Pancreas (tissue), 10 donors: Measurements from ENCODE around the gene PDE6G. TPM values are rescaled to one million over a fixed set of nuclear protein-coding genes. Genes with fewer than 3 reads are reported as not detected.

ENCODE experiments used
- ATAC-seq, 4 donors: fragments of 200-7000 bp; cut with Tn5 transposase; one replicate each; pipeline versions ENCODE4 v1.8.0 to v1.9.1; 2020; ENCODE audit warnings: mild to moderate bottlenecking in 4 of 4, moderate library complexity in 4 of 4
- DNase-seq, 6 donors: peaks; one replicate each; pipeline ENCODE4 v3.0.0-alpha.2; 2020
- FAIRE-seq: peaks from 2 replicates; lab custom pipeline; 2012; peaks lifted over from hg19 to GRCh38; lab: Jason Lieb, UNC
- H3K27ac ChIP-seq, 4 donors: fragments of 200-600 bp; sonication (generic); 1 replicate in 3 of 4; 2 replicates in 1 of 4; pipeline versions ENCODE4 v1.5.0 to v1.8.0; 2020
- H3K27me3 ChIP-seq, 4 donors: fragments of 200-600 bp; one replicate each; pipeline ENCODE4 v1.8.0; 2021
- H3K36me3 ChIP-seq, 3 donors: fragments of 200-600 bp; sonication (generic) in 1 of 3; one replicate each; pipeline versions ENCODE4 v1.5.0 to v1.8.0; 2020 to 2021
- H3K4me1 ChIP-seq, 3 donors: fragments of 200-600 bp; one replicate each; pipeline ENCODE4 v1.8.0; 2021
- H3K4me3 ChIP-seq, 4 donors: fragments of 200-600 bp; sonication (generic) in 2 of 4; one replicate each; pipeline versions ENCODE4 v1.5.0 to v1.8.0; 2020 to 2021
- H3K9me3 ChIP-seq, 4 donors: fragments of 200-600 bp; one replicate each; pipeline ENCODE4 v1.8.0; 2021
- CTCF ChIP-seq, 4 donors: fragments of 200-600 bp; sonication (generic) in 3 of 4; IDR thresholded peaks; one replicate each; pipeline versions ENCODE4 v1.5.0 to v1.8.0; 2021; ENCODE audit warnings: antibody characterized with exemption in 4 of 4
- WGBS, 2 donors: extraction: QIAGEN DNeasy Blood & Tissue Kit; methylation state at CpG; one replicate each; pipeline ENCODE4 v1.1.7; 2013; 5-methylcytosine and 5-hydroxymethylcytosine counted together
- intact Hi-C, 3 donors: fragments of 100-400 bp; cut with DNase I; formaldehyde crosslinking; loops; one replicate each; pipeline versions ENCODE4 v1.11.1 to v1.14.2; 2022
- polyA plus RNA-seq, 2 donors: library from polyadenylated mRNA; stranded (reverse); fragments of 200-250 nt; gene quantifications; one replicate each; pipeline ENCODE4 v1.2.3, GENCODE V29; 2013
- total RNA-seq, 6 donors: library from RNA; stranded (reverse); fragmentation: NEBNext Ultra II Directional in 4 of 6; extraction: Animal tissue kit (Norgen Biotek cat#: 25700) in 4 of 6; gene quantifications; one replicate each; pipeline versions ENCODE4 v1.2.1 to v1.2.4, GENCODE V29; 2021 to 2023
- donor health status: healthy with polysubstance abuse.
- donor health status: DM: no; HTN: no; CAD: no; lungs with moderate emphysema.
- donor health status: DM: no; HTN: no; CAD: no.
- donor health status: control.
- donor health status: control.
- donor health status: Bipolar disorder and iron deficiency.
- donor health status: DM: yes; HTN: yes; CAD: no.
- donor health status: DM: no; HTN: no; CAD: no.
- donor health status: DM: no; HTN: no; CAD: no.
- donor health status: DM: yes; HTN: yes; CAD: no.

PDE6G gene
- total RNA-seq (under 1 TPM in 2 of 6 donors, not detected in 4; 0.31 to 0.37 TPM), polyA plus RNA-seq (under 1 TPM; 0.47 to 0.49 TPM)

GRCh38 chr17:81656118-81656743 lies at the start of gene PDE6G:
Gene PDE6G (minus strand): TSS chr17:81656542. CDS start chr17:81653305, 3,237 bp downstream.
- H3K27me3 ChIP-seq: no peaks in the 10 kb centered on the region
- DNase-seq (no peak), ATAC-seq (no peak), FAIRE-seq (no peak)
- peaks cover 13 to 18% (median 13%) of the 10 kb centered on the region in 3 donors for H3K4me1 ChIP-seq
- TF ChIP-seq CTCF (IDR thresholded peaks at IDR 0.05): no peak
- no peaks in the 10 kb centered on the region for H3K36me3 ChIP-seq
- no peak within 1 kb of the TSS for H3K27ac ChIP-seq
- no peaks in the 10 kb centered on the region for H3K9me3 ChIP-seq
- intact Hi-C loops: no loop called here
- 77 to 92% methylated on average over 15 of the region's 15 CpGs for WGBS, 2 donors
- H3K4me3 ChIP-seq: no peak within 1 kb of the TSS

GRCh38 chr17:81705518-81706231 lies 49.3 kb upstream of the PDE6G start:
- Histone ChIP-seq H3K9me3 (no peaks in the 10 kb centered on the region), H3K27ac (no peak overlapping the region), H3K36me3 (peaks cover 0 to 15% (median 4%) of the 10 kb centered on the region in 3 donors), H3K4me3 (no peak overlapping the region), H3K4me1 (peaks cover 8 to 23% (median 9%) of the 10 kb centered on the region in 3 donors), H3K27me3 (no peaks in the 10 kb centered on the region)
- intact Hi-C loops: no loop called here
- FAIRE-seq (no peak), ATAC-seq (no peak), DNase-seq (no peak)
- no peak for TF ChIP-seq CTCF (IDR thresholded peaks at IDR 0.05)
- 90 to 93% methylated on average over 30 of the region's 30 CpGs for WGBS, 2 donors

GRCh38 chr17:81703747-81704654 lies 47.7 kb upstream of the PDE6G start:
- Histone ChIP-seq H3K27me3 (no peaks in the 10 kb centered on the region), H3K4me1 (peaks cover 5 to 22% (median 5%) of the 10 kb centered on the region in 3 donors), H3K27ac (peak overlapping the region; percentile 82 to 95 (median 87)), H3K9me3 (no peaks in the 10 kb centered on the region), H3K4me3 (peak overlapping the region; percentile 94 to 98 (median 96)), H3K36me3 (peaks cover 0 to 19% (median 5%) of the 10 kb centered on the region in 3 donors)
- no peak for TF ChIP-seq CTCF (IDR thresholded peaks at IDR 0.05)
- WGBS, 2 donors: 14 to 15% methylated on average over 27 of the region's 27 CpGs
- DNase-seq: peak in 1 of 6 donors; percentile 41
- peak in 1 of 4 donors; percentile 20 for ATAC-seq
- intact Hi-C loops: no loop called here
- no peak for FAIRE-seq

- TF ChIP-seq CTCF (IDR thresholded peaks at IDR 0.05): peak in 2 of 4 donors; percentile 11 to 29
- FAIRE-seq: no peak
- peak; percentile 91 to 97 (median 93) for DNase-seq
- H3K36me3 ChIP-seq: peaks cover 0 to 20% (median 7%) of the 10 kb centered on the region in 3 donors
- no peaks in the 10 kb centered on the region for H3K9me3 ChIP-seq
- no peaks in the 10 kb centered on the region for H3K27me3 ChIP-seq
- peak within 1 kb of the TSS; percentile 94 to 98 (median 96) for H3K4me3 ChIP-seq
- peak within 1 kb of the TSS; percentile 82 to 95 (median 87) for H3K27ac ChIP-seq
- H3K4me1 ChIP-seq: peaks cover 5 to 22% (median 5%) of the 10 kb centered on the region in 3 donors
- intact Hi-C loops: no loop called here
- peak; percentile 93 to 97 (median 96) for ATAC-seq
- 0% methylated on average over 100 to 102 of the region's 102 CpGs for WGBS, 2 donors
These were observed 46.8 kb upstream of the PDE6G start, which contains the start of gene MRPL12 for GRCh38 chr17:81702934-81703746. Gene MRPL12 (plus strand): TSS chr17:81703367. CDS start chr17:81703502, 135 bp downstream.
